Esophagus muscularis mucosa (tissue), 4 donors: ENCODE data around the gene DAPK1. TPM values are rescaled to one million over a fixed set of nuclear protein-coding genes. Genes with fewer than 3 reads are reported as not detected.

ENCODE experiments used
- DNase-seq: peaks from one replicate; pipeline ENCODE4 v3.0.0-alpha.2; 2017; ENCODE audit errors: extremely low spot score
- H3K27ac ChIP-seq, 4 donors: fragments of 200-600 bp; sonication (generic); replicated peaks in 1 of 4; 1 replicate in 3 of 4; 2 replicates in 1 of 4; pipeline ENCODE4 v1.5.1; 2016 to 2019; ENCODE audit warnings: mild to moderate bottlenecking in 1 of 4
- H3K27me3 ChIP-seq, 4 donors: fragments of 200-600 bp; sonication (generic); one replicate each; pipeline versions ENCODE4 v1.5.1 to v1.6.0; 2016 to 2019
- H3K36me3 ChIP-seq, 4 donors: fragments of 200-600 bp; sonication (generic); one replicate each; pipeline ENCODE4 v1.5.1; 2016 to 2019
- H3K4me1 ChIP-seq, 4 donors: fragments of 200-600 bp; sonication (generic); one replicate each; pipeline ENCODE4 v1.5.1; 2016 to 2019
- H3K4me3 ChIP-seq, 4 donors: fragments of 200-600 bp; sonication (generic); 1 replicate in 2 of 4; 2 replicates in 2 of 4; pipeline ENCODE4 v1.5.1; 2016 to 2019; ENCODE audit warnings: mild to moderate bottlenecking in 4 of 4, moderate library complexity in 1 of 4
- H3K9me3 ChIP-seq, 4 donors: fragments of 200-600 bp; sonication (generic); 1 replicate in 3 of 4; 2 replicates in 1 of 4; pipeline ENCODE4 v1.5.1; 2016 to 2019
- EP300 ChIP-seq: sonication (generic); formaldehyde crosslinking; IDR thresholded peaks from one replicate; pipeline ENCODE4 v1.6.1; 2017; ENCODE audit warnings: antibody characterized with exemption
- POLR2A ChIP-seq: fragments of 450-650 bp; IDR thresholded peaks from one replicate; pipeline ENCODE4 v1.6.1; 2017; ENCODE audit warnings: antibody characterized with exemption, moderate library complexity, mild to moderate bottlenecking, low read depth
- POLR2AphosphoS5 ChIP-seq, 2 donors: sonication (generic); formaldehyde crosslinking; IDR thresholded peaks; one replicate each; pipeline ENCODE4 v1.6.1; 2017; ENCODE audit warnings: antibody characterized with exemption in 2 of 2
- WGBS: methylation state at CpG from one replicate; pipeline ENCODE4 v1.1.5; 2018; 5-methylcytosine and 5-hydroxymethylcytosine counted together
- intact Hi-C: fragments of 100-400 bp; cut with DNase I; formaldehyde crosslinking; loops from one replicate; pipeline ENCODE4 v1.15.1; 2023
- total RNA-seq, 4 donors: library from RNA; depleted of rRNA; stranded (reverse); fragments of >200 nt; gene quantifications; one replicate each; pipeline versions ENCODE4 v1.1.0 to v1.2.1, GENCODE V29; 2016
- TF ChIP-seq, protein P1 (sequence below), 3 experiments: fragments of 200-600 bp in 2 of 3; fragments of 450-650 bp in 1 of 3; sonication (generic) in 2 of 3; IDR thresholded peaks; one replicate each; pipeline ENCODE4 v1.5.1; 2017 to 2019; ENCODE audit warnings: antibody characterized with exemption in 3 of 3, mild to moderate bottlenecking in 2 of 3, moderate library complexity in 1 of 3

Gene DAPK1
- total RNA-seq, 4 donors from 2014 or later = 51.7 to 96.8 (median 80.7) TPM

DNA sequence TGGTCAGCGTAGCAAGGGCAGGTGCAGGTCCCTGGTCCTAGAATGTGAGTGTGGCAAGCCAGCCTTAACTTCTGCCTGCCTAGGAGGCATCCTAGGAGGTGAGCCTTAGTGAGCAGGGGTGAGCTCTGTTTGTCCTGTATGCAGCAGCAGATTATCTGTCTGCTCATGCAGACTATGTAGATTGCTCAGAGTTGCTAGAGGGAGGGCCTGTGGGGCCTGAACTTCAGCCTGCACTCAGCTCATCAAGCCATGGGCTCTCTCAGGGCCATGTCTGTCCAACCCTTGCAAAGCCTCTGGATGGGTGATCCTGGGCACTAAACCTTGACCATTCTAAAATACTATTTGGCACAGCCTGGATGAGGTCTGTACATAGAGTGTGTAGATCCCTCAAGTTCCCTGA lies 219.8 kb downstream of the DAPK1 start:
- WGBS = 100% methylated on average over 1 of the region's 1 CpG
- Histone ChIP-seq H3K27ac (no peak overlapping the region), H3K9me3 (no peaks in the 10 kb centered on the region), H3K36me3 (no peaks in the 10 kb centered on the region), H3K4me3 (no peak overlapping the region), H3K27me3 (no peaks in the 10 kb centered on the region), H3K4me1 (peaks cover 0 to 21% (median 14%) of the 10 kb centered on the region in 4 donors)
- intact Hi-C loops = no loop called here
- DNase-seq = no peak
- TF ChIP-seq, protein P1, sequence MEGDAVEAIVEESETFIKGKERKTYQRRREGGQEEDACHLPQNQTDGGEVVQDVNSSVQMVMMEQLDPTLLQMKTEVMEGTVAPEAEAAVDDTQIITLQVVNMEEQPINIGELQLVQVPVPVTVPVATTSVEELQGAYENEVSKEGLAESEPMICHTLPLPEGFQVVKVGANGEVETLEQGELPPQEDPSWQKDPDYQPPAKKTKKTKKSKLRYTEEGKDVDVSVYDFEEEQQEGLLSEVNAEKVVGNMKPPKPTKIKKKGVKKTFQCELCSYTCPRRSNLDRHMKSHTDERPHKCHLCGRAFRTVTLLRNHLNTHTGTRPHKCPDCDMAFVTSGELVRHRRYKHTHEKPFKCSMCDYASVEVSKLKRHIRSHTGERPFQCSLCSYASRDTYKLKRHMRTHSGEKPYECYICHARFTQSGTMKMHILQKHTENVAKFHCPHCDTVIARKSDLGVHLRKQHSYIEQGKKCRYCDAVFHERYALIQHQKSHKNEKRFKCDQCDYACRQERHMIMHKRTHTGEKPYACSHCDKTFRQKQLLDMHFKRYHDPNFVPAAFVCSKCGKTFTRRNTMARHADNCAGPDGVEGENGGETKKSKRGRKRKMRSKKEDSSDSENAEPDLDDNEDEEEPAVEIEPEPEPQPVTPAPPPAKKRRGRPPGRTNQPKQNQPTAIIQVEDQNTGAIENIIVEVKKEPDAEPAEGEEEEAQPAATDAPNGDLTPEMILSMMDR (IDR thresholded peaks at IDR 0.05) = no peak
- TF ChIP-seq POLR2AphosphoS5 (IDR thresholded peaks at IDR 0.05) = no peak
- TF ChIP-seq EP300 = no peak
- TF ChIP-seq POLR2A = no peak

DNA sequence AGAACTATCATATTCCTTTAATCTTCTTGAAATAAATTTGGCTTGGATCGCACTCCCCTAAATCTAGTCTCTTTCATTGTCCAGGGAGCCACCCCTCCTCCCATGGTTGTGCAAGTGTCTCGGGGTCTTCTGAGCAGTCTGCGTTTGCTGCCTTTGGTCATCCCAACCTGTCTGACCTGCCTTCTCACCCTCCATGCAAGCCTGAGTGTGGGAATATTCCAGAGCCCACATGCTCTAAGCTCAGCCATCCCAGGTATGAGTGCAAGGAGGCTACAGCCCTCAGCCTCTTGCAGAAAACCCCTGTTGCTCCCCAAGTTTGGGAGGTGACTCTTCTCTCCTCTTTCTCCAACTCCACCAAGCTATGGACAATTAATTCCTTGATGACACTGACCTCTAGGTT lies 220.6 kb downstream of the DAPK1 start:
- intact Hi-C loops = no loop called here
- Histone ChIP-seq H3K9me3 (no peaks in the 10 kb centered on the region), H3K27ac (no peak overlapping the region), H3K4me1 (peaks cover 0 to 16% (median 11%) of the 10 kb centered on the region in 4 donors), H3K27me3 (no peaks in the 10 kb centered on the region), H3K36me3 (no peaks in the 10 kb centered on the region), H3K4me3 (no peak overlapping the region)
- TF ChIP-seq POLR2A (no peak), POLR2AphosphoS5 (IDR thresholded peaks at IDR 0.05) (no peak), EP300 (no peak)
- TF ChIP-seq, protein P1 (IDR thresholded peaks at IDR 0.05) = no peak
- WGBS = 97% methylated on average over 3 of the region's 3 CpGs
- DNase-seq = no peak

DNA sequence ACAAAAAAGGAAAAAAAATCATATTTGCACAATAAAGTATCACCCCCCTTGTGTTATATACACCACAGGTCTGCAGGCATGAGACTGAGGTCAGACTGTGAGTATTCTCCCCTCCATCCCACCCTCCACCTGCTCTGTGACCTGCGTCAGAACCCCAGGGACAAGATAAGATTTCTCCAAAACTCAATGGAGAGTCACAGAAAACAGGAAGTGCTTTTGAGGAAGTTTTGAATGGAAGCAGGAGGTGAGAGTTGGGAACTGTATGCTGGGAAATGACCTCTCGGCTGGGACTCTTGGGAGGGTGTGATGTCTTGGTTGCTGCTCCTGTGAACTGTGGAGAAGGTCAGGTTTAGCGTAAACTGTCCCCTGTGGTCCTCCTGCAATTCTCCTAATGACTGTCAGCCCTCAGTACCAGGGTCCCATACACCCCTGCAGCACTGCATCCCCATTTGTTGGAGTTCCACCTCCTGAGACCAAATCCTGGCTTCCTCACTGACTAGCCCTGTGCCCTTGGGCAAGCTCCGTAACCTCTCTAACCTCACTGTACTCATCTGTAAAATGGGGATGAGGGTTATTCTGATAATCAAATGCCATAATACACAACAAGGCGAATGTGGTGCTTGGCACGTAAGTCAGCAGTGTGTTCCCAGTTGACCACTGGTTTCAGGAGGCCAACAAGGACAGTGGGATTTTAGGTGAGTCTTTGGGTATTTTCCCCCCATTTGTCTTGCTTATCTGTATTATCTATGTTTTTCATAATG lies 221.4 kb downstream of the DAPK1 start:
- Histone ChIP-seq H3K9me3 (no peaks in the 10 kb centered on the region), H3K27me3 (no peaks in the 10 kb centered on the region), H3K4me3 (no peak overlapping the region), H3K36me3 (no peaks in the 10 kb centered on the region), H3K4me1 (peaks cover 0 to 8% (median 8%) of the 10 kb centered on the region in 4 donors), H3K27ac (no peak overlapping the region)
- WGBS = 84% methylated on average over 6 of the region's 6 CpGs
- no peak for DNase-seq
- intact Hi-C loops = no loop called here
- TF ChIP-seq, protein P1 (IDR thresholded peaks at IDR 0.05) = no peak
- TF ChIP-seq POLR2AphosphoS5 (IDR thresholded peaks at IDR 0.05) = no peak
- no peak for TF ChIP-seq EP300
- no peak for TF ChIP-seq POLR2A

DNA sequence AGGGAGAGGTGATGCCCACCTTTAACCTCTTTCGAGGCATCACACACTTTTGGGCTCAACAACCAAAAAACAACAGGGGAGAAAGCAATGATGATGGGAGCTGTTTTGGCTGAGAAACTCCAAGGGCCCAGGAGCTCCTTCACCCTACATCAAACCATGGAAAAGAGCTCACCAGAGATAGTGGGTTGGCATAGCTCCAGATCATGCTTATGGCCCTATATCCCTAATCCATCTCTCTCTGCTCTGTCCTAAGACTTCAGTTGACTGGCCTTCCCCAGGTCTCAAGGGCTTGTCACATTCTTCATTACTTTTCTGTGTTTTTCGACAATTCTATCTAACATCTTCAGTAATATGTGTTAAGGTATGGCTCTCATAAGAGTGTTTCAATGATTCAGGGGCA lies 222.5 kb downstream of the DAPK1 start:
- TF ChIP-seq, protein P1 (IDR thresholded peaks at IDR 0.05) = no peak
- no peak for TF ChIP-seq EP300
- no peak for TF ChIP-seq POLR2A
- no peak for TF ChIP-seq POLR2AphosphoS5 (IDR thresholded peaks at IDR 0.05)
- Histone ChIP-seq H3K36me3 (no peaks in the 10 kb centered on the region), H3K9me3 (no peaks in the 10 kb centered on the region), H3K4me1 (peaks cover 0 to 1% (median under 1%) of the 10 kb centered on the region in 4 donors), H3K27me3 (no peaks in the 10 kb centered on the region), H3K4me3 (no peak overlapping the region), H3K27ac (no peak overlapping the region)
- 100% methylated on average over 2 of the region's 2 CpGs for WGBS
- intact Hi-C loops = no loop called here
- DNase-seq = no peak
